DMS53 (cell line): Measurements from ENCODE around the gene PMS1.
A peak's percentile ranks its signal among the peaks of the same experiment; 100 is the strongest.
"Not testable (repeated sequence)": the region's sequence is repeated elsewhere in the genome, so short reads cannot be mapped to it uniquely, and the experiment has no call there.

Source experiments
- DNase-seq: peaks from one replicate; lab custom pipeline; 2025; lab: John Stamatoyannopoulos, UW

The PMS1 gene

DNA sequence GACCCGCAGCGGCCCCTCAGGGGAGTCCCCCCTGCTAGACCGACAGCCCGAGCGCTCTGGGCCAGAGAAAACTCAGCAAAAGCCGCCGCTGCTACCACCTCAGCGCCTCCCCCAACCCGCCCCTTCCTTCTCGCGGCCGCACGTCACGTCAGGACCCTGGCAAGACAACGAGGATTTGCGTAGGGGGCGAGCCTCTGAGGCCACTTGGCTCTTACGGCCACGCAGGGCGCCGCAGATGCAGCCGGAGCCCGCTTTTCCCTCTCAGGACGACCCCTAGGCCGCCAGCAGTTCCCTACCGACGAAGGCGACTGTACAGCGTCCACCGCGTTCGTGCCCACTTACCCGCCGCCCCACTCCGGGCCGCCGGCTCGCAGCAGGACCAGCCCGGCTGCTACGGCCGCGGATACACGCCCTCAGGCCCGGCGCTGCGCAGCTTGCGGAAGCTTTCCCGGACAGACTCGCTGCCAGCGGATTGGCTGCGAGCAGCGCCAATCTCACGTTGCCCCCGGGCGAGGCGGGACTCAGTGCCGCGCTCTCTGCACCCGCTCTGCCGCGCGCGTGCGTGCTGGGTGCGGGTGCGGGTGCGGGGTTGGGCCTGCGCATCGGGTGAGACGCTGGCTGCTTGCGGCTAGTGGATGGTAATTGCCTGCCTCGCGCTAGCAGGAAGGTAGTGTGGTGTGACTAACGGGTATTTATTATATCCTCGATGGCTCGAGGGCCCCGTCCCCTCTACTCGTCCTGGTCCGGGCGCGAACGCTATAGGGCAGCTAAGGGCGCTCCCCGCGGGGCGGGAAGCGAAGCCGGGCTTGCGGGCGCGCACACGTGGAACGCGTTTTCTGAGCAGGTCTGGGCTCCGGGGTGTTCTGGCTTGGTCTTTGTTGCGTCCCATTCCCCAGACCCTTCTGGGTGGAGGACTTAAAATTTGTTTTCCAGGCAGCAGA lies at the start of gene PMS1, which contains the start of gene ORMDL1:
TSS of gene PMS1 (plus strand) at position 524 of the 941 bp plus-strand sequence. CDS start 7,360 bp downstream, outside the sequence.
TSS of gene ORMDL1 (minus strand) at position 413 of the 941 bp plus-strand sequence. CDS start 1,744 bp downstream, outside the sequence.
- peak; percentile 98 for DNase-seq

DNA sequence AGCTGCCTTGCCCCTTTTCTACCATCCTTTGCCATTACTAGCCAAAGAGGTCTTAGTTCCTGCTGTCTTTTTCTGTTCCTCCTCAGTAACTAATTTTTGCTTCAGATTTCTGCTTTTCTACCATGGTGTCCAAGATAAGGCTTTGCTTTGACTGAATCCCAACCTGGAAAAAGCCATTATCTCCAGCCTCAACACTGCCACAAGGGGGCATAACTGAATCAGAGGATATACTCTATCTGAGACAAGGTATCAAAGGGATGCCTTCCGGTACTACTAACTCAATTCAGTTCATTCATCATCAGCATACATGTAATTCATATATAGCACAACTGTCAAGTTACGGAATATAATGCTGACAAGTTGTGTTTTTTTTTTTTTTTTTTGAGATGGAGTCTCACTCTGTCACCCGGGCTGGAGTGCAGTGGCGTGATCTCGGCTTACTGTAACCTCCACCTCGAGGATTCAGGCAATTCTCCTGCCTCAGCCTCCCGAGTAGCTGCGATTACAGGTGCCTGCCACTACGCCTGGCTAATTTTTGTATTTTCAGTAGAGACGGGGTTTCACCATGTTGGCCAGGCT lies 33.1 kb upstream of the PMS1 start:
- DNase-seq = peak; percentile 69

DNA sequence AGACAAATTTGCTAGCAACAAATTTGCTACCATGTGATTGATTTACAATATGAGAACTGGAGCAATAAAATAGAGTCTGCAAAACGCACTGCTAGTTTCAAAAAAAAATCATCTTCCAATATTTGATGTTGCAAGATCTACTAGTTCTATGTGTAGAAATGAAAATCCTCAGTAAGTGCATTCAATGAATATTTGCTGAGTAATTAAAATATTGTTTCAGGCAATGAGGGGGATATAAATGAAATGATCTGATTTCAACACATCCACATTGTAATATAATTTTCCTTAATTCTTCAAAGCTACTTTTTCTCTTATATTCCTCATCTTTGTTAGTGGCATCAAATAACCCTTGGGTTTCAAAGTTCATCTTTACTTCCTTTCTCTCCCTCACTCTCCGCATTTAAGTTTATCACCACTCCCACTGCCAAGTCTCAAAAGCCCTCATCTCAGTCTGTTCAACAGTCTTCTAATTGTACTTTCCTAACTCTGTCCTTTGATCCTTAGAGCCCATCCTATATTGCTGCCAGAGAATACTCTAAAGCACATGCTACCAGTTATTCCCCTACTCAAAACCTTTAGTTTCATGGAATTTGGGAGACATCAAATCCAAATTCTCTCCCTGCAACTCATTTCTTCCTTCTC lies 27.8 kb upstream of the PMS1 start:
- DNase-seq = no peak

DNA sequence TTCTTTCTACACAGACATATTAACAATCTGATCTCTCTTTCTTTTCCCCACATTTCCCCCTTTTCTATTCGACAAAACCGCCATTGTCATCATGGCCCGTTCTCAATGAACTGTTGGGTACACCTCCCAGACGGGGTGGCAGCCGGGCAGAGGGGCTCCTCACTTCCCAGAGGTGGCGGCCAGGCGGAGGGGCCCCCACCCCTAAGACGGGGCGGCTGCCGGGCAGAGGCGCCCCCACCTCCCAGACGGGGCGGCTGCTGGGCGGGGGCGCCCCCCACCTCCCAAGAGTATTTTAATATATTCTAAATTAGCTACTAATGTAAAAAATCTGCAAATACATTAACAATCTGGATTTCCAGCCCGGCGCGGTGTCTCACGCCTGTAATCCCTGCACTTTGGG lies 24.1 kb upstream of the PMS1 start:
- not testable (repeated sequence) for DNase-seq

- DNase-seq = no peak
Measured at GRCh38 chr2:189762229-189762550, 22.1 kb upstream of the PMS1 start.

DNA sequence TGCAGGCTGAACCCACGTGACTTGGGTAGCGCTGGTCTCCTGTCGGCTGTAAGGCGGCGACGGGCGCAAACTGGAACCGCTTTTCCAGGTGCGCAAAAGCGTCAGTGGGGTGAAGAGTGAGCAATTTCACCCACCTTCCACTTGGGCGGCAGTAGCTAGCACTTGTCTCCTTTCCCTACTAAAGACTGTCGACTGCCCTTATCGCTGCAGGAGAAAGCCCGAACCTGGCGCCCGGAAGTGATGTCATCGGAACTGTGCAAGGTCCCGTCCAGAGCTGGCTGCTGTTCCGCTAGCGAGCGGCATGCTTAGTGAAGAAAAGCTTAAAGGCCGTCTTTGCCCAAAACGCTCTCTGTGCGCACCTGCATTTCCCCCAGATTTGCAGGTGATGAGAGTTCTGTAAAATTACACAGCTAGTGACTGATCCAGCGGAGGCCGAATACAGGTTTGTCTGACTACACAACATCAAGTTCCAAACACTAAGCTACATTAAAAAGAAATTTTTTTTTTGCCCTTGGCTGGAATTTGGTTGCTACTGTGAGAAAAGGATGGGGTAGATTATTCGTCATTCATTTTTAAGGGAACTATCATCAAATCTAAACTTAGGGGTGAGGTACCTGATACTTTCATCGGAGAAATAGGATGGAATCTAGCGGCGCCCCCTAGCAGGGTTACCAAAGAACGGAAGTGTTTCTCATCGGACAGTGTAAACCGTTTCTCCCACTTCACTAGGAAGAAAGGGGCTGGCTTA lies 21.5 kb upstream of the PMS1 start, which contains the start of gene OSGEPL1:
TSS of gene OSGEPL1 (minus strand) at position 242 of the 748 bp plus-strand sequence. CDS start 1,152 bp downstream, outside the sequence.
- peak; percentile 98 for DNase-seq

DNA sequence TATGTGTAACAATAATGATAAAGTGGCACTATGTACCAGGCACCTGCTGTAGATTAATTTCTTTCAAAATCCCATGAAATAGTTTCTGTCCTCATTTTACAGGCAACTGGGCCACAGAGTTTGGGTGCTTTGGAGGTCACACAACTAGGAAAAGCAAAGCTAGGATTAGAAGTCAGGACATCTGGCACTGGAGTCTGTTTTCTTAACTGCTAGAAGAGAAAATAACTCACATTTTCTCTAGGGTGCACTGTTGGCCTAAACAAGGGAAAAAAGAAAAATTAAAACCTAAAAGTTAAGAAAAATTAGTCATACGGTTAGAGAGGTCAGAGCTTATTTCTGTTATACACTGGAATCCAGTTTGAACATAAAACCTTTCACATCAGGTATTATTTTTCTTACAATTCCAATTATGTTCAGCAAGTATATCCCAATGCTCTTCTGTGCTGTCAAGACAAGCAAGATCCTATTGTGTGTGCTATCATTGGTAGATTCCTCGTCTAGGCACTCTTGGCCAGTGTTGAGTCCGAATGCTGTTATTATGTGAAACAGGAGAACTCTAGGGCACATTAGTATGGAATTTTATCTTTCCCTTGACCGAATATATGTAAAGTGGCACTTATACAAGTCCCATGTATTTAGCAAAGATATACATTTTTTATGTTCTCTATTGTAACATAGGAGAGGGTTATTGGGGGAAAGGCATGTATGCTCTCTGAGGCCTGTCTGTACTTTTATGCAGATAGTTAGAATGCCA lies 20.2 kb upstream of the PMS1 start:
- peak; percentile 17 for DNase-seq

DNA sequence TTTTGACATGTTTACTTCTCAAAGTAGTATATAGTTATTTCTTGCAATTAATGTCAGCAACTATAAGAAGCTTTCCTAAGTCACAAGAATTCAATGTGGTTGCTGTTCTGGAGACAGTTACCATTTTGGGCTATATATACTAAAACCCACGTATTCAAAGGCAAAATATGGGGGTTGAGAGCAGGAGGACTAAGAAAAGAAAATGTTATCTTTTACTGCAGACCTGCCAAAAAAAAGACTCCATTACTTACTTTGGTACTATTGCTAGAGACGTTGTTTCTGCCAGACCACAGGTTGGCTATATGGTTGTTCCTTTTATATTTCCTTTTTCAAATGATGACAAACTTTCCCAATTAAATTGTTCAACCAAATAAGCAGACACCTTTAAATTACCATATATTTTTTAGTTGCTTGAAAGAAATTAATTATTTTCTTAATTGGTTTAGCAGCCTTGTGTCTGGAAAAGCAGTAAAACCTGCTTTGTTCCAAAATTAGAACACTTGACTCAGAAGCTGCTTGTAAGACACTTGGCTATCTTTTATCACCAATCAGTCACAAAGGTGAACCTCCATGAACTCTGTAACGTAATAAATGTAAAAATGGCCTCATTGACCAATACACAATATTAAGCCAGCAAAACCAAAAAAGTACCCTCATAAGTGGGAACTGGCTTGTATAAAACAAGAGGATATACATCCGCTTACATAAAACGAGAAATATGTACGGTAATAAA lies 13.5 kb upstream of the PMS1 start:
- DNase-seq = no peak

- DNase-seq = no peak
Measured at GRCh38 chr2:189772212-189772611, 12.0 kb upstream of the PMS1 start.

GRCh38 chr2:189782221-189782671 lies 2.0 kb upstream of the PMS1 start:
- DNase-seq = no peak

- peak; percentile 69 for DNase-seq
Measured at GRCh38 chr2:189783451-189783926, 761 bp upstream of the PMS1 start.

GRCh38 chr2:189791338-189792042 lies 7.2 kb downstream of the PMS1 start:
- no peak for DNase-seq

GRCh38 chr2:189794310-189794709 lies 10.1 kb downstream of the PMS1 start:
- DNase-seq = no peak

- no peak for DNase-seq
Measured at GRCh38 chr2:189797902-189798301, 13.7 kb downstream of the PMS1 start.

DNA sequence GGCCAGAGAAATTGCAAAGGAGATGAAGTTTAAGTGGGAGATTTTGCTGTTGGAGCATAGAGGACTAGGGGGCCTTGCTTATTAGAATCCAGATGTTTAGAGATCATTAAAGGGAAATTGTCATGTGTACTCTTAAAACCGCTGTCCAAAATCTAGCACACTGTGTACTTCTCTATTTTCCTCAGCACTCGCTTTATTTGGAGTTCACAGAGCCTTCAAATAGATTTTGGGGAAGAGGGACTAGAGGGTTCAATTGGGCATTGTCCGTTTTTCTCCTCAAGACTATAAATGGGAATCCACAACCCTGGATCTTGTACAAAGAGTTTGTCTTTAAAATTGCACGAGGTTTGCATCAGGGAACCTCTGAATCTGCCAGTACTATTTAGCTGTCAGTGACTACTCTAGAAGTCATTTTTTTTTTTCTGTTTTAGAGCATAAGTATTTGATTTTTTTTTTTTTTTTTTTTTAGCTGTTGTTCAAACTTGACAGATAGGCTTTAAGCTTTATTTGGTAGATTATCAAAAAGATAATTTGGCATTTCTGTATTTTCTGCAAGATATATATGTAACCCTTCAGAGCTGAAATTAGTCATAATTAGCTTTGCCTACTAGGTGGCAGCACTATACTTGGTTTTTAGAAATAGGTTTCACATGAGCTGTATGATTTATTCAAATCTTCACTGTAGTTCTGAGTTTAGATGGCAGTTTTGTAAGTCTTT lies 14.2 kb downstream of the PMS1 start:
- DNase-seq = peak; percentile 58

DNA sequence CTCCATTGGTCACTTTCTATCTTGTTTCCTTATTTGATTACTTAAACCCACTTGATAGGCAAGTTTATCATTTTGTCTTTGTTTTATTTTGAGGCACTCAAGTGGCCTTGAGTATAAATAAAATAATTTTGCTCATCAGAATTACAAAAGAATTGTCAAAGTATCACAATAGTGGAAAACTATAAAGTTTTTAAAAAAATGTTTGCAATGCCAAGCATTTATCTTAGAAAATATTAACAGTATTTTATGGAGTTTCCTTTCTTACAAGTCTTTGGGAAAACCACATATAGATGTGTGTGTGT lies 14.7 kb downstream of the PMS1 start:
- no peak for DNase-seq

DNA sequence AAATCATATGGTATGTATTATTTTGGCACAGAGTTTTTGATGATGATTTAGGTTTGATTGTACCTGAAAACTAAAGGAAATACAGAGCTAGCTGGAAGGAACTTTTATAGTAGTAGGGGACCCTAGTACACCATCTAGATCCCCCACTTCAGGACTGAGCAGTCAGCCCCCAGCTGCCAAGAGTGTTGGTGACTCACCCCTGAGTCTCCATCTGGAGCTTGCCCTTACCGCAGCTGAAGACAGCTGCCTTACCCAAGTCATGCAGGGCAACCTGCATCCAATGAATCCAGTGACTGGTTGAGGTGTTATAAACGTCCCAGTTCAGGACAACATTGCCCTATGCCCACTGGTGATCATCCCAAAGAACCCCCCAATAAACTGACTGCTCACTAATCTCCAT lies 15.3 kb downstream of the PMS1 start:
- no peak for DNase-seq

- no peak for DNase-seq
Measured at GRCh38 chr2:189802396-189802912, 18.2 kb downstream of the PMS1 start.

DNA sequence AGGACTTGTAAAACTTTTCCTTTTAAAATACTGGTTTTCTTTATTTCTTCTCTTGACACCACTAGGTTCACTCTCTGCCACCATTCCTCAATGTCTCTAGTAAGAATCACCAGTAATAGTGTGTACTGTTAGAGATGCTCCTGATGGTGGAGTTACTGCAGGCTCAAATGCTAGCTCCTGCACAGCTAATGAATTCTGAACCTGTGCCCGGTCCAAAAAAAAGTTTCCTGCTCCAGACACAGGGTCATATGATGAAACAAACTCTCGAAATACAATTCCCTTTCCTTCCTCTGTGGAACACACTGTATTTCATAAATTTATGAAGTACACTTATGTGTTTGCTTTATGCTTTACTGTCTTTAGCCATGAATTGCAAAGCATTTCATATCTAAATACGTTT lies 19.2 kb downstream of the PMS1 start:
- DNase-seq = no peak
